ENCODE data around the gene LIPC. TPM values are rescaled to one million over a fixed set of nuclear protein-coding genes. Genes with fewer than 3 reads are reported as not detected.

The LIPC gene
- polyA plus RNA-seq, 1 of the 3 experiments (the other 2 are of a cell fraction) = not detected

DNA sequence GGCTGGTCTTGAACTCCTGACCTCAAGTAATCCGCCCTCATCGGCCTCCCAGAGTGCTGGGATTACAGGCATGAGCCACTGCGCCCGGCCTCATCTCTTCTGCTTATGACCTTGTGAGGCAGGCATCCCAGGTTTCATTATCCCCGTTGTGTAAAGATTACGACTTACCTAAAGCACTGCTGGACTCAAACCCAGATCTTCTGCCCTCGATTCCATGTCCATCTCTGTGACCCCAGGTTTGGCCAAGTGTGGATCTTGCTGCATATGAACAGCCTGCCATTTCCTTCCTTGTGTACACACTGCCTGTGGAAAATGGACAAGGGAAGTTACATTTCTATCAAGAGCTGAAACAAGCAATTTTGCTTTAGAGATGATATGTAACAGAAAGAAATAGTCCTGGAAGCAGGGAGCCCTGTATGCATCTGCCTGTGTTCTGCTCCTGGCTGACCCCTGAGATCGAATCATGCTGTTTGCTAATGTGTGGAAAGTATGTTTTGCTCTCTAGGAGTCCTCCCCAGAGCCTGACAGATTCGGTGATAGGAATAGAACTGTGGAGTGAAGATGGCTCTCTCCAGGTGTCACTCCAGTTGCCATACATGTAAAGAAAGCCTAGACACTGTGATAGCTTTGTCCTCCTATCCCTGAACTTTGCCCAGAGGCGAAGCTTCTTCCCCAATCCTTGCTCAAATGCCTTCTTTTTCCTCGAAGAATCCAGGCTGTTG lies 11.8 kb upstream of the LIPC start:
- CTCF ChIA-PET = no interaction called here
- no peaks in the 10 kb centered on the region for H3K79me2 ChIP-seq (ENCODE audit: insufficient read depth)
- no peaks in the 10 kb centered on the region for H4K20me1 ChIP-seq (ENCODE audit: insufficient read depth)
- H3K36me3 ChIP-seq (replicated peaks in 1 of 2; ENCODE audit: control insufficient read depth in 1 of 2, insufficient read depth in 2 of 2, low read length in 1 of 2) = no peaks in the 10 kb centered on the region
- WGBS (ENCODE audit: low lambda C conversion rate) = 68% methylated on average over 11 of the region's 11 CpGs
- H3K9me3 ChIP-seq = no peaks in the 10 kb centered on the region
- H3K9me2 ChIP-seq = no peaks in the 10 kb centered on the region
- H2AFZ ChIP-seq (ENCODE audit: low read depth) = no peak overlapping the region
- POLR2A ChIA-PET = no interaction called here
- no peaks in the 10 kb centered on the region for H3F3A ChIP-seq (replicated peaks; ENCODE audit: insufficient read depth)
- no peak overlapping the region for H3K4me3 ChIP-seq (ENCODE audit: low read depth in 2 of 2, low read length in 1 of 2)
- H3K9ac ChIP-seq = no peak overlapping the region
- no peaks in the 10 kb centered on the region for H3K4me1 ChIP-seq (ENCODE audit: control insufficient read depth in 1 of 2, insufficient read depth in 2 of 2, low read depth in 1 of 2, low read length in 1 of 2)
- H3K27ac ChIP-seq (ENCODE audit: low read depth in 2 of 2, low read length in 1 of 2) = no peak overlapping the region
- H3K27me3 ChIP-seq (ENCODE audit: insufficient read depth) = no peaks in the 10 kb centered on the region; the same call in 1 of the 2 replicates
- no peak for TF ChIP-seq NFIC (IDR thresholded peaks at IDR 0.05; ENCODE audit: borderline replicate concordance)
- no peak for TF ChIP-seq GATA2 (CRISPR knock-in tag; IDR thresholded peaks at IDR 0.05)
- TF ChIP-seq RAD21 (IDR thresholded peaks at IDR 0.05; ENCODE audit: low read length) = no peak
- no peak for TF ChIP-seq TCF12 (IDR thresholded peaks at IDR 0.05)
- no peak for DNase-seq
- H3K4me2 ChIP-seq = no peak overlapping the region

DNA sequence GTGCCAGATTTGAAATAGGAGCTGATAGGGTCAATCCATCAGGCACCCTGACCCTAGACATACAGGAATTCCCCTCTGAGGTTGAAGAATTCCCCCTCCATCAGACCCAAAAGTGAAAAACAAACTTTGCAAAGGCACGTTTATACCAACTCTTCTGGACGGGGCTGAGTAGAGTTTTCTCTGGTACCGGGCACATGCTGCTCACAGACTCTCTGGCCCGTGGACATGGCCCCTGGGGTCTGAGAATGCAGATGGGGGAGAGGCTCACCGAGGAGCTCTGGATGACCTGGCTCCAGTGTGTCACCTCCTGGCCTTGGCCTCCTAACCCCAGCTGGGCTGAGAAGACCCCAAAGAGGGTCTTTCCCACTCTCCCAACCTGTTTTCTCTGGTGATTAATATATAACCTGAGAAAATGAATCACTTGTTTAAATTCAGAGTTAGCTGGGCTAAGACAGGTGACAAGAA lies 11.2 kb upstream of the LIPC start:
- no peaks in the 10 kb centered on the region for H3F3A ChIP-seq (replicated peaks; ENCODE audit: insufficient read depth)
- H3K9me2 ChIP-seq = no peaks in the 10 kb centered on the region
- no peak overlapping the region for H3K4me2 ChIP-seq
- ChIA-PET POLR2A (no interaction called here), CTCF (no interaction called here)
- no peaks in the 10 kb centered on the region for H3K36me3 ChIP-seq (replicated peaks in 1 of 2; ENCODE audit: control insufficient read depth in 1 of 2, insufficient read depth in 2 of 2, low read length in 1 of 2)
- no peak overlapping the region for H3K4me3 ChIP-seq (ENCODE audit: low read depth in 2 of 2, low read length in 1 of 2)
- H3K9me3 ChIP-seq = no peaks in the 10 kb centered on the region
- DNase-seq = no peak
- H3K9ac ChIP-seq = no peak overlapping the region
- H3K4me1 ChIP-seq (ENCODE audit: control insufficient read depth in 1 of 2, insufficient read depth in 2 of 2, low read depth in 1 of 2, low read length in 1 of 2) = no peaks in the 10 kb centered on the region
- no peaks in the 10 kb centered on the region for H3K79me2 ChIP-seq (ENCODE audit: insufficient read depth)
- H2AFZ ChIP-seq (ENCODE audit: low read depth) = no peak overlapping the region
- WGBS (ENCODE audit: low lambda C conversion rate) = 52% methylated on average over 5 of the region's 5 CpGs
- no peaks in the 10 kb centered on the region for H4K20me1 ChIP-seq (ENCODE audit: insufficient read depth)
- no peak overlapping the region for H3K27ac ChIP-seq (ENCODE audit: low read depth in 2 of 2, low read length in 1 of 2)
- TF ChIP-seq RXRA (IDR thresholded peaks at IDR 0.05; ENCODE audit: borderline replicate concordance, low read depth) (no peak), SMC3 (IDR thresholded peaks at IDR 0.05; ENCODE audit: low read depth, low read length) (no peak), SIN3A (IDR thresholded peaks at IDR 0.05; ENCODE audit: borderline replicate concordance, low read depth, low read length) (no peak), NFIC (IDR thresholded peaks at IDR 0.05; ENCODE audit: borderline replicate concordance) (no peak), FOXJ3 (CRISPR knock-in tag; IDR thresholded peaks at IDR 0.05) (no peak), TCF12 (IDR thresholded peaks at IDR 0.05) (no peak), YY1 (IDR thresholded peaks at IDR 0.05; ENCODE audit: low read depth) (no peak), JUND (IDR thresholded peaks at IDR 0.05) (no peak), GABPA (IDR thresholded peaks at IDR 0.05; ENCODE audit: low read depth) (no peak), MXI1 (IDR thresholded peaks at IDR 0.05; ENCODE audit: low read depth, low read length) (no peak), RCOR1 (IDR thresholded peaks at IDR 0.05; ENCODE audit: low read length) (no peak), ELF1 (IDR thresholded peaks at IDR 0.05) (no peak)
- TF ChIP-seq, protein P1, sequence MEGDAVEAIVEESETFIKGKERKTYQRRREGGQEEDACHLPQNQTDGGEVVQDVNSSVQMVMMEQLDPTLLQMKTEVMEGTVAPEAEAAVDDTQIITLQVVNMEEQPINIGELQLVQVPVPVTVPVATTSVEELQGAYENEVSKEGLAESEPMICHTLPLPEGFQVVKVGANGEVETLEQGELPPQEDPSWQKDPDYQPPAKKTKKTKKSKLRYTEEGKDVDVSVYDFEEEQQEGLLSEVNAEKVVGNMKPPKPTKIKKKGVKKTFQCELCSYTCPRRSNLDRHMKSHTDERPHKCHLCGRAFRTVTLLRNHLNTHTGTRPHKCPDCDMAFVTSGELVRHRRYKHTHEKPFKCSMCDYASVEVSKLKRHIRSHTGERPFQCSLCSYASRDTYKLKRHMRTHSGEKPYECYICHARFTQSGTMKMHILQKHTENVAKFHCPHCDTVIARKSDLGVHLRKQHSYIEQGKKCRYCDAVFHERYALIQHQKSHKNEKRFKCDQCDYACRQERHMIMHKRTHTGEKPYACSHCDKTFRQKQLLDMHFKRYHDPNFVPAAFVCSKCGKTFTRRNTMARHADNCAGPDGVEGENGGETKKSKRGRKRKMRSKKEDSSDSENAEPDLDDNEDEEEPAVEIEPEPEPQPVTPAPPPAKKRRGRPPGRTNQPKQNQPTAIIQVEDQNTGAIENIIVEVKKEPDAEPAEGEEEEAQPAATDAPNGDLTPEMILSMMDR (IDR thresholded peaks at IDR 0.05) = no peak
- TF ChIP-seq, protein P2, sequence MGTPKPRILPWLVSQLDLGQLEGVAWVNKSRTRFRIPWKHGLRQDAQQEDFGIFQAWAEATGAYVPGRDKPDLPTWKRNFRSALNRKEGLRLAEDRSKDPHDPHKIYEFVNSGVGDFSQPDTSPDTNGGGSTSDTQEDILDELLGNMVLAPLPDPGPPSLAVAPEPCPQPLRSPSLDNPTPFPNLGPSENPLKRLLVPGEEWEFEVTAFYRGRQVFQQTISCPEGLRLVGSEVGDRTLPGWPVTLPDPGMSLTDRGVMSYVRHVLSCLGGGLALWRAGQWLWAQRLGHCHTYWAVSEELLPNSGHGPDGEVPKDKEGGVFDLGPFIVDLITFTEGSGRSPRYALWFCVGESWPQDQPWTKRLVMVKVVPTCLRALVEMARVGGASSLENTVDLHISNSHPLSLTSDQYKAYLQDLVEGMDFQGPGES (IDR thresholded peaks at IDR 0.05; ENCODE audit: low read depth, low read length) = no peak
- TF ChIP-seq, protein P3, sequence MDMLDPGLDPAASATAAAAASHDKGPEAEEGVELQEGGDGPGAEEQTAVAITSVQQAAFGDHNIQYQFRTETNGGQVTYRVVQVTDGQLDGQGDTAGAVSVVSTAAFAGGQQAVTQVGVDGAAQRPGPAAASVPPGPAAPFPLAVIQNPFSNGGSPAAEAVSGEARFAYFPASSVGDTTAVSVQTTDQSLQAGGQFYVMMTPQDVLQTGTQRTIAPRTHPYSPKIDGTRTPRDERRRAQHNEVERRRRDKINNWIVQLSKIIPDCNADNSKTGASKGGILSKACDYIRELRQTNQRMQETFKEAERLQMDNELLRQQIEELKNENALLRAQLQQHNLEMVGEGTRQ (IDR thresholded peaks at IDR 0.05; ENCODE audit: borderline replicate concordance, low read depth, low read length) = no peak
- no peaks in the 10 kb centered on the region; the same call in 1 of the 2 replicates for H3K27me3 ChIP-seq (ENCODE audit: insufficient read depth)
